AG09319 (cell line): ENCODE measurements around the gene ATL3.
"Not testable (repeated sequence)": the region's sequence is repeated elsewhere in the genome, so short reads cannot be mapped to it uniquely, and the experiment has no call there.

Experiments
- DNase-seq: peaks from one replicate; pipeline ENCODE4 v3.0.0-alpha.2; 2010; ENCODE audit warnings: low read depth; ENCODE audit errors: extremely low read depth
- TF ChIP-seq, protein P1 (sequence below): IDR thresholded peaks from 2 replicates; pipeline ENCODE4 v1.5.1; 2011; ENCODE audit warnings: low read depth, mild to moderate bottlenecking, inconsistent platforms, low read length, moderate library complexity

The ATL3 gene

DNA sequence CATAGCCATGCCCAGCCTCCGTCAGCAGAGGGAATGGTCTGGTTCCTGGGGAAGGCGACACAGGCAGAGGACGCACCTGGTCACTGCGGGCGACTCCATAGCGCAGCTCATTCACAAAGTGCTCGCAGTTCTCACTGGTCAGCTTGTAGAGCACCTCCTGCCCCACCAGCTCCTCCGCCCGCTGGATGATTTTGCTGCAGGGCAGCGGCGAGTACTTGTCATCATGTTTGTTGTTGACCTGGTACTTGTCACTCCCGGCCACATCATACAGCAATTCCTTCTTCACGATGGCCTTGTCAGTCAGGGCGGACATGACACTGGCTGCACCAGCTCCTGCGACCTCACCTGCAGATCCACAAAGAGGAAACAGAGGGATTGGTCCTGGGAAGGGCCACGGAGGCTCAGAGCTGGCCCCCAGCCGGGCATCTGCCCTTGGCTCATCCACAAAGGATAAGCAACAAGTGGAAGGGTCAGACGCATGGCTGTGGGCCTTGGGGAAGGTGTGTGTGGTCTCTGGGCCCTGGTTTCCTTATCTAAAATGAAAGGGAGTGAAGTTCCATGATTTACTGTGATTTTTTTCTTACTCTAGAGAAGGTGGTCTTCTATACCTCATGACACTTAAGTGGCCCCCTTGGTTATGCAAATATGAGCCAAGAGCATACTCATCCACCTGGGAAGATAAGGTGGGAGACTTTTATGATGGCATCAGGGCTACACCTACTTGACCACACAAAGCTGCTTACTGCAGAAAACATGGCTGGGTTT is 81.0 kb downstream of the ATL3 start:
- TF ChIP-seq, protein P1, sequence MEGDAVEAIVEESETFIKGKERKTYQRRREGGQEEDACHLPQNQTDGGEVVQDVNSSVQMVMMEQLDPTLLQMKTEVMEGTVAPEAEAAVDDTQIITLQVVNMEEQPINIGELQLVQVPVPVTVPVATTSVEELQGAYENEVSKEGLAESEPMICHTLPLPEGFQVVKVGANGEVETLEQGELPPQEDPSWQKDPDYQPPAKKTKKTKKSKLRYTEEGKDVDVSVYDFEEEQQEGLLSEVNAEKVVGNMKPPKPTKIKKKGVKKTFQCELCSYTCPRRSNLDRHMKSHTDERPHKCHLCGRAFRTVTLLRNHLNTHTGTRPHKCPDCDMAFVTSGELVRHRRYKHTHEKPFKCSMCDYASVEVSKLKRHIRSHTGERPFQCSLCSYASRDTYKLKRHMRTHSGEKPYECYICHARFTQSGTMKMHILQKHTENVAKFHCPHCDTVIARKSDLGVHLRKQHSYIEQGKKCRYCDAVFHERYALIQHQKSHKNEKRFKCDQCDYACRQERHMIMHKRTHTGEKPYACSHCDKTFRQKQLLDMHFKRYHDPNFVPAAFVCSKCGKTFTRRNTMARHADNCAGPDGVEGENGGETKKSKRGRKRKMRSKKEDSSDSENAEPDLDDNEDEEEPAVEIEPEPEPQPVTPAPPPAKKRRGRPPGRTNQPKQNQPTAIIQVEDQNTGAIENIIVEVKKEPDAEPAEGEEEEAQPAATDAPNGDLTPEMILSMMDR: no peak
- no peak for DNase-seq

DNA sequence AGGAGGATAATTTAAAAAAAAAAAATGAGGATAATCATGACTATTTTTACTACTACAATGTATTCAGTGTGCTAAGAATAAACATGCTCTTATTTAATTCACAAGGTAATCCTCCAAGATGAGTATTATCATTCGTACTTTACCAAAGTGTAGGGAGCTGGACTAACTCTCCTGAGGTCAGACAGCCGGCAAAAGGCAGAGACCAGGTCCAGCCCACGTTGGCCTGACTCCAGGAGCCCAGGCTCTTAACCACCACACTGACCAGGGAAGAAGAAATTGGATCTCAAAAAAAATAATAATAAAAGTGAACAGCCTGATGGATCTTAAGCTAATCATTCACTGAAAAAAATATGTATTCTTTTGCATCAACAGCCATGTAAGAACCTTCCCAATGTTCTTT is 82.2 kb downstream of the ATL3 start:
- TF ChIP-seq, protein P1: no peak
- DNase-seq: no peak

DNA sequence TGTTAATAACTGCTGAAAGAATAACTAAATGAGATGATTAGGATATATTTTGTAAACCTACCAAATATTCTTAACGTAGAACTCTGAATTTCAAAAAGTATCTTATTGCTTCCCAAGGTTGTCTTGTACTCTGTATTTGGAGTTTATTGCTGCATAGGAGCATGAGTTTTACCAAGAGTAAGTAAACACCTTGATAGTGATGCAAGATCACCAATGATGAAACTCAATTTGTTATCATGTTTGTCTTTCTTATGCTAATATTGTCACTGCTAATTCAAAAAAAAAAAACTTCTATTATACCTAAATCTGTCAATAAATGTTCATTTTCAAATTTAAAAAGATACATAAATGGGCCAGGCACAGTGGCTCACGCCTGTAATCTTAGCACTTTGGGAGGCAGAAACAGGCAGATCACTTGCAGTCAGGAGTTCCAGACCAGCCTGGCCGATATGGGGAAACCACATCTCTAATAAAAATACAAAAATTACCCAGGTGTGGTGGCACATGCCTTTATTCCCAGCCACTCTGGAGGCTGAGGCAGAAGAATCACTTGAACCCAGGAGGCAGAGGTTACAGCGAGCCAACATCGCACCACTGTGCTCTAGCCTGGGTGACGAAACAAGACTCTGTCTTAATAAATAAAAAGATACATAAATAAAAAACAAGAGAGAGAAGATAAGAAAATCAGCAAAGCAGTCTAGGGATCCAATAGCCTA is 84.6 kb downstream of the ATL3 start:
- DNase-seq: no peak
- TF ChIP-seq, protein P1: no peak

DNA sequence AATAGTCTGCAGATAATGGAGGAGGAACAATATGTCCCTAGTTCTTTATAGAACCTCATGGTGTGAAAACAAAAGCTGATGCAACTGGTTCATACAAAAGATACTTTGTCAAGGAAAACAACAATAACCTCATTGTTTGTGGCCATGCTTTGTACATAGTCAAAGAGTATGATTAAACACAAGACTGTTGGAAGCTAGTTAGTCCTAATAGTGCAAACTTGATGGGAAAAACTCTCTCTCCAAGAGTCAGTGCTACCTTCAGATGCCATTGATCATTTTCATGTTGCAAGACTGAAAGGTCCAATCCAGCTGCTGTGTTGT is 87.9 kb downstream of the ATL3 start:
- TF ChIP-seq, protein P1: no peak
- no peak for DNase-seq

DNA sequence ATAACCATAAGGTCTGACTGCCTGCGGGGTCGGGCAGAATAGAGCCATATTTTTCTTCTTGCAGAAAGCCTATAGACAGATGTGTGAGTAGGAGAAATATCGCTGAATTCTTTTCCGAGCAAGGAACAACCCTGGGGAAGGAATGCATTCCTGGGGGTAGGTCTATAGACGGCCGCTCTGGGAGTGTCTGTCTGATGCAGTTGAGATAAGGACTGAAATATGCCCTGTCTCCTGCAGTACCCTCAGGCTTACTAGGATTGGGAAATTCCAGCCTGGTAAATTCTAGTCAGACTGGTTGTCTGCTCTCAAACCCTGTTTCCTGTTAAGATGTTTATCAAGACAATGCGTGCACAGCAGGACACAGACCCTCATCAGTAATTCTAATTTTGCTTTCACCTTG is 90.0 kb downstream of the ATL3 start:
- not testable (repeated sequence) for DNase-seq

DNA sequence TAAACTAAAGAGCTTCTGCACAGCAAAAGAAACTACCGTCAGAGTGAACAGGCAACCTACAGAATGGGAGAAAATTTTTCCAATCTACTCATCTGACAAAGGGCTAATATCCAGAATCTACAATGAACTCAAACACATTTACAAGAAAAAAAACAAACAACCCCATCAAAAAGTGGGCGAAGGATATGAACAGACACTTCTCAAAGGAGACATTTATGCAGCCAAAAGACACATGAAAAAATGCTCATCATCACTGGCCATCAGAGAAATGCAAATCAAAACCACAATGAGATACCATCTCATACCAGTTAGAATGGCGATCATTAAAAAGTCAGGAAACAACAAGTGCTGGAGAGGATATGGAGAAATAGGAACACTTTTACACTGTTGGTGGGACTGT is 92.3 kb downstream of the ATL3 start:
- DNase-seq: not testable (repeated sequence)

DNA sequence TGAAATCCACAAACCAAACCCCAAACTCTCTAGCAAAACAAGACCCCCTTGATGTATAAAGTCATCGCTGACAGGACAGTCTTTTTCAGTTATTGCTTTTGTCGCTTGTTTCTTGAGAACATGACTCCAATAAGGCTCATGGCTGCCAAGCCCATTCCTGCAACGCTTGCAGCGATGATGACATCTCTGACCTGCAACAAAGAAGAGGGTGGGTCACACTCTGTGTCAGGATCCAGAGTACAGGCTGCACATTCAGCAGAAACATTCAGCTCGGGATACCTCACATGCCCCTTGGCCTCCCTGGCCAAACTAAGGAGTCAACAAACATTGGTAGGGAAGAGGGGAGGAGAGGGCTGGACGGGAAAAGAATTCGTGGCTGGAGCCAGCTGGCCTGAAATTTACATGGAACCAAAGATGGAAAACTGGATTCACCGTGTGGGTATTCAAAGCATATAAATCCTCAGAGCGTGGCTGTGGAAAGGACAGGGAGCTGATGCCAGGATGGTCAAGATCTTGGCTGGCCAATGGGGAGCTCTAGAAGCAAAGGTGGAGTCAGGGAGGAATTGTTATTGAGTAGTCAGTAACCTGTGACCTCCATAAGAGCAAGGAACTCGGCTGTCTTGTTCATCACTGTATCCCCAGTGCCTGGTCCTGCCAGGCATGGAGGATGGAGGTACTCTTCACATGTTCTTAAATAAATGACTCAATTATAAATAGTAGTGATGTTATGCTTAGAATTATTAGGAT is 96.1 kb downstream of the ATL3 start:
- no peak for DNase-seq
- TF ChIP-seq, protein P1: no peak
